ENCODE measurements around the gene PPP3R1. TPM values are rescaled to one million over a fixed set of nuclear protein-coding genes. Genes with fewer than 3 reads are reported as not detected.

The PPP3R1 gene
- total RNA-seq, 1 experiment from 2014 or later = 45.2 TPM

DNA sequence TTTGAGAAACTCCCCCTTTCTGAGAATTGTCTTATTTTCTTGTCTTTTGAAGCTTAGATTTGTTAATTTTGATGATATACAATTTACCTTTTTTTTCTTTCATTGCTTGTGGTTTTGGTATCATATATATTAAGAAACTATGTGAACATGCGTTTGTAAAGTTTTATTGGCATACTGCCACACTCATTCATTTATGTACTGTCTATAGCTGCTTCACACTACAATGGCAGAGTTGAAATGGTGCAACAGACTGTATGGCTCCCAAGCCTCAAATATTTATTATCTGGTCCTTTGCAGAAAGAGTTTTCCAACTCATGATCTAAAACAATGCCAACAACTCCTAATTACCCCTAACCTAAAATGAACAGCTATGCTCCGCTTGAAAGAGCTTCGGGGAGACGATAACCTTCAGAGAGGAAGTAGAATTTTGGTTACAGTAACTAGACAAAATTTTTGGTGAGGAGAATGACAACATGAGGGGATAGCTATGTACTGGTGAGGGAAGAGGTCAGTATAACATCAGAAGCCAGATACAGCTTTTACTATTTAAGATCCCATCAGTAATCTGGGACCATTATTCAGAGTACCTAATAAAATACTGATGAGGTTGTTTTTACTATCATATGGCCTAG is 16.1 kb downstream of the PPP3R1 start:
- DNase-seq (ENCODE audit: extremely low read depth, low read depth) = no peak

DNA sequence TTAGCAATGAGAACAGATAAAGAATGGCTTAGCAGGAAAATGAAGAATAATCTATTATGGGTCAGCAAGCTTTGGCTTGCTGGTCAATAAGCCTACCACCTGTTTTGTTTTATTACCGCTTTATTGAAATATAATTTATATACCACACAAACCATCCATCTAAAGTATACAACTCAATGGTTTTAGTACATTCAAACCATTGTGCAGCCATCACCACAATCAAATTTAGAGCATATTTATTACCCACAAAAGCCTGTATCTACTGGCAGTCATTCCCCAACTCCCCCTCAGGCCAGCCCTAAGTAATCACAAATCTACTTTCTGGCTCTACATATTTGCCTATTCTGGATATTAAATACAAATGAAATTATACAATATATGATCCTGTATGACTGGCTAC is 17.2 kb downstream of the PPP3R1 start:
- no peak for DNase-seq (ENCODE audit: extremely low read depth, low read depth)

DNA sequence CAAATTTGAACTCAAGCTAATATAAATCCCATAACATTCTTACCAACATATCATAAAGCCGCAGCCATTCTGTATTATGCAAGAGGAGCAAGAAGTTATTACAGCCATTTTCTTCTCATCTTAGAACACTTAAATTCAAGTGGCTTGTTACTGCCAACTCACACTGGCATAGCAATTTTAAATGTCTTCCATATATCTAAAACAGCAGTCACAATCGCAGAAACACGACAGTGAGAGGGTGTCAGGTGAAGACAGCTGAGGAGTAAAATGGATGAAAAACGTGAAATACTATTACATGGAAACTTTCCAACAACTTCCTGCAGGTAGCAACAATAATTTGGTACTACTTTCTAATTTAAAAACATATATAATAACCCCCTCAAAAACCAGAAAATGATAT is 17.9 kb downstream of the PPP3R1 start:
- no peak for DNase-seq (ENCODE audit: extremely low read depth, low read depth)

DNA sequence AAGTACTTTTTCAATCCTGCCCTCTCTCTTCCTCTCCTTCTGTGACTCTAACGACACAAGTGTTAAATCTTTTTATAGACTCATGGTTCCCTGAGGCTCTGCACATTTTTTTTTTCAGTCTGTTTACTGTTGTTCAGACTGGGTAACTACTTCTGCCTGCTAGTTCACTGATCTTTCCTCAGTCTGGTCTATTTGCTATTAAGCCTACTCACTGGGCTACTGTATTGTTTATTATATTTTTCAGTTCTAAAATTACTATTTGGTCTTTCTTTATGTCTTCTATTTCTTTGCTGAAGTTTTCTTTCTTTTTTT is 21.3 kb downstream of the PPP3R1 start:
- DNase-seq (ENCODE audit: extremely low read depth, low read depth) = no peak

DNA sequence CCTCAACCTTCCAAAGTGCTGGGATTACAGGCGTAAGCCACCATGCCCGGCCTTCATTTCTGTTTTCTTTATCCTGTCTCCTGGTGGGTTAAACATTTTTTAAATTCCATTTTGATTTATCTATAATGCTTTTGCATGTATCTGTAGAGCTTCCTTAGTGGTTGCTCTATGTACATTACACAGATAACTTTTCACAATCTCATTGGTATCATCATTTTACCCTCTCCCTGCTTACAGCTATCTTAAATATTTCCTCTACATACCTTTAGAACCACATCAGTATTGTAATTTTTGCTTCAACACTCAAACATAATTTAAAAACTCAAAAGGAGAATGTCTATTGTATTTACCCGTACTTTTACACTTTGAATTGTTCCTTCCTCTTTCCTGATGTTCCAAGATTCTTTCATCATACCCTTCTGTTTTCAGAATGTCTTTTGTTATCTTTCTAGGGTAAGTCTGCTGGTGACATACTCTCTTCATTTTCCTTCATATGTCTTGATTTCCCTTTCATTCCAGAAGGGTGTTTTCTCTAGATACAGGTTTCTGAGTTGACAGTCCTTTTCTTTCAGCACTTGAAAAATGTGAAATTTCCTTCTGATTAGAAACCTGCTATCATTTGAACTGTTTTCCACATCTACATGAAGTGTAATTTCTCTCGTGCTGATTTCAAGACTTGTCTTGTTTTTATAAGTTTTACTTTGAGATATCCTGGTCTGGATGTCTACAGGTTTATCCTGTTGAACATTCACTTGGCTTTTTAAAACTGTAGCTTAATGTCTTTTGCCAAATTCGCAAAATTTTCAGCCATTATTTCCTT is 21.9 kb downstream of the PPP3R1 start:
- no peak for DNase-seq (ENCODE audit: extremely low read depth, low read depth)

DNA sequence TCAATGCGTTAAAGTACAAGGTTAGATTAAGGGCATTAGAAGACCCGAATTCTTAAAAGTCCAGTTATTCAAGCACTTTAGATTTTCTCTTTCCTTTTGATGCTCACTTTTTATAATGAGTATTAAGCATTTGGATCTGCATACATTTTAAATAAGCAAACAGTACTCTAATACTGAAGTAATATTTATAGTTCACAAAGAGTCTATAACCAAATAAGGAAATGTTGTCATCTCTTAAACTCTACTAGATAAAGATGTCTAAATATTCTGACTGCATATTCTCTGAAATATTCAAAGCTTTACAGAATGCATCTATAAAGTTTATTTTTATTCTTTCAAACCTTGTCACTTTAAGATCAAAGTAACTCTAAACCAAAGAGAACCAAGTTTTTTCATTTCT is 25.5 kb downstream of the PPP3R1 start:
- DNase-seq (ENCODE audit: extremely low read depth, low read depth) = no peak

DNA sequence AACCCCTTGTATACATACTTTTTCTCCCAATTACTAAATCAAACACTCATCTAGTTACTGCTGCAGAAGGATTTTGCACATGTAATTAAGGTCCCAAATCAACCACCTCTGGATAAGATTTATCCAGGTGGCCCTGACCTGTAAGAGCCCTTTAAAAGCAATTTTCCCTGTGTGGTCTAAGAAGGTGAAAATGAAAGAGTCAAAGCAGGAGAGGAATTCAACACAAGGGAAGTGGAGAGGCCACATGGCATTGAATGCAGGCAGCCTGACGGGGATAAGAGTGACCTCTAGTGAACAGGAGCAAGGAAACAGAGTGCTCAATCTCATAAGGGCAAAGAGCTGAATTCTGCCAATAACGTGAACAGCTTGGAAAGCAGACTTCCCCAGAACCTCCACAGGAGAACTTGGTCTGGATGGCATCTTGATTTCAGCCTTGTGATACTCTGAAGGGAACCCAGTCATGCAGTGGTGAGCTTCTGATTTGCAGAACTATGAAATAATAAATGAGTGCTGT is 27.2 kb downstream of the PPP3R1 start:
- DNase-seq (ENCODE audit: extremely low read depth, low read depth) = peak; percentile 64

DNA sequence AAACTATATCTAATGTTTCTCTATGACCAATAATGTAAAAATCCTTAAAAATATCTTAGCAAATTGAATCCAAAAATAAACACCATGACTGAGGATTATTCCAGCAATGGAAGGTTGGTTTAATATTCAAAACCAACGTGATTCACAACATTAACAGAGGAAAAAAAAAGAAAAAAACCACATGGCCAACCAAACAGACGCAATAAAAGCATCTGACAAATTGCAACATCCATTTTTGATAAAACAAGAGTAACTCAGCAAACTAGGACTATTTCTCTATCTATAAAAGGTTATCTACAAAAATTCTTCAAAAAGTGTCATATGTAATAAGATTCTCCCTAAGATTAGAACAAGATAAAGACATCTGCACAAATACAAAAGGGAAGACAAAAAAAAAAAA is 28.9 kb downstream of the PPP3R1 start:
- DNase-seq (ENCODE audit: extremely low read depth, low read depth) = no peak

DNA sequence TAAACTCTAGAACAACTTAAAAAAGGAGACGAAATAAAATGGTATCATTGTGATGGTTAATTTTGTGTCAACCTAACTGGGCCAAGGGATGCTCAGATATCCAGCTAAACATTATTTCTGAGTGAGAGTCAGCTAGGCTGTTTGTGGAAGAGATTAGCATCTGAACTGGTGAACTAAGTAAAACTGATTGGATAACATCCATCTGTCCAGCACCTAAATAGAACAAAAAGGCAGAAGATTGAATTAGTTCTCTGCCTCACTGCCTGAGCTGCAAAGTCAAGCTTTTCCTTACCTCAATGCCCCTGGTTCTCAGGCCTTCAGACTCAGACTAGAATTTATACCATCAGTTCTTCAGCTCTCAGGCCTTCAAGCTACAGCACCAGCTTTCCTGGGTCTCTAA is 30.0 kb downstream of the PPP3R1 start:
- no peak for DNase-seq (ENCODE audit: extremely low read depth, low read depth)

DNA sequence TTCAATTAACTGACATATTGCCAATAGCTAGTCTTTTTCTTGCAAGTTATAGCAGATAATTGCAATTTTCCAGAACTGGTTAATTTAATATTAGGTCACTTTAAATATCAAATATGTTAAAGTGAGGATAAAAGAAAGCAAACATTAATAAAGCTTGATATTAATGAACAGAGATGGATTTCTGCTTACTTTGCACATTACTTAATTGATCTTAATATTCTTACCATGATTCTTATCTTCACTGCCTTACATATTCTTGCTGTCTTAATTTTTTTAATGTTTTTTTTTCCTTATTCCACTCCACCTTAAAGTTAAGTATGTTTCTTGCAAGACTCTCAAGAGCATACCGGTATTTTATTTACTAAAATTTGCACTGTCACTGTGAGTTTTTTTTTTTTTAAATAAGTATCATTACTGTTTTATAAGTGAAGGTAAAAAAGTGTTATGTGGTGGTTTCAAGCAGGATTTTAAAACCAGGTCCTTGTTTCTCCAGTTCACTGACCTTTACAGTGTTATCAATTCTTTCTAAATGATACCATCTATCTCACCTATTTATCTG is 33.9 kb downstream of the PPP3R1 start:
- no peak for DNase-seq (ENCODE audit: extremely low read depth, low read depth)

DNA sequence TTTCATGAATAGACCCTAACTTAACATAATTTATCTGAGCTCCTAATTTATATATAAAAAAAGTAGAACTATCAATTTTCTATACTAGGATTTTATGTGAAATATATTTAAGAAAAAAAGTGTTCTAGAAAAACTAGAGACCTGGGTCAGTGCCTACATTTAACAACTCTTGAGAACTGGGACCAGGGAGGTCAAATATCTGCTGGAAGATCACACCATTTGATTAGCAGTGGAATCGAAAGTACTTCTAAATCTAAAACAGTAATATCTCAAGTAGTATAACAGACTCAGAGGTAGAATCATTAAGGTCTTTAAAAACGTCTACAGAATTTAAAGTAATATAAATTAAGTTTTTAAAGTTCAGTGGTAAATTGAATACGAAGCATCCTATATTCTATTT is 34.6 kb downstream of the PPP3R1 start:
- DNase-seq (ENCODE audit: extremely low read depth, low read depth) = no peak

DNA sequence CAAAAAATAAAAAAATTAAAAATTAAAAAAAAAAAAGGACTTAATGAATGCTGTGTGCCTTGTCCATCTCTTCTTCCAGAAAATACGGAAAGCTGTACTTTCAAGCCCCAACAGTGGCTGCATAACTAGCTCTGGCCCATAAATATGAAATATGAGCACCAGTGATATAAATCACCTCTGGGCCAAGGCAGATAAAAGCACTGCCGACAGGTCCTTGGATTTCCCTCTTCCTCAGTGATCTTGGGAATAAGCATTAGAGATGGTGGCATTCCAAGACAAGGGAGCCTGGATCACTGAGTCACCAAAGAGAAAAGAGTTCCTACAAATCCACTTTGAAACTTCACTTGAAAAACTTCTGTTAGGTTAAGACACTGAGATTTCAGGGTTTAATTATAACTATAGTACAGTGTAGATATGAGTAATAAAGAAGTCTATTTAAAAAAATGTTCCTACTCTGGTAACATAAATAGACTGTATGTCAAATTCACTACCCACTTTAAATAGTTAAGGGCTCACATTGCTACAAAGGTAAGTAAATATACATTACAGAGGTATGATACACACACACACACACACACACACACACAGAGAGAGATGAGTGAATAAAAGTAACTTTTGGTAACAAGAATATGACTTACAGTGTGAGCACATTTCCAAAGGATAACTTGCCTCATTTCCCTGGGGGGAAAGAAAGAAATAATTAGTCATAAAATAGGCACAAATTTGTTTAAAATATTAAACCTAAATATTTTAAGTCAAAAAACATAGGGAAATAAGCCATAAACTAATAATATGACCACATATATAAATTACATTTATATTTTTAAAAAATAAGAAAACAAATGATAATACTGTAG is 35.6 kb downstream of the PPP3R1 start:
- no peak for DNase-seq (ENCODE audit: extremely low read depth, low read depth)

DNA sequence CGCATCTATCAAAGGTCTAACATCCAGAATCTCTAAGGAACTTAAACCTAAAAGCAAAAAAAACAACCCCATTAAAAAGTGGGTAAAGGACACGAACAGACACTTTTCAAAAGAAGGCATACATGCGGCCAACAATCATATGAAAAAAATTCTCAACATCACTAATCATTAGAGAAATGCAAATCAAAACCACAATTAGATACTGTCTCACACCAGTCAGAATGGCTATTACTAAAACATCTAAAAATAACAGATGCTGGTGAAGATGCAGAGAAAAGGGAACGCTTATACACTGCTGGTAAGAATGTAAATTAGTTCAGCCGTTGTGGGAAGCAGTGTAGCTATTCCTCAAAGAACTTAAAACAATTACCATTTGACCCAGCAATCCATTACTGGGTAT is 38.0 kb downstream of the PPP3R1 start:
- DNase-seq (ENCODE audit: extremely low read depth, low read depth) = no peak

DNA sequence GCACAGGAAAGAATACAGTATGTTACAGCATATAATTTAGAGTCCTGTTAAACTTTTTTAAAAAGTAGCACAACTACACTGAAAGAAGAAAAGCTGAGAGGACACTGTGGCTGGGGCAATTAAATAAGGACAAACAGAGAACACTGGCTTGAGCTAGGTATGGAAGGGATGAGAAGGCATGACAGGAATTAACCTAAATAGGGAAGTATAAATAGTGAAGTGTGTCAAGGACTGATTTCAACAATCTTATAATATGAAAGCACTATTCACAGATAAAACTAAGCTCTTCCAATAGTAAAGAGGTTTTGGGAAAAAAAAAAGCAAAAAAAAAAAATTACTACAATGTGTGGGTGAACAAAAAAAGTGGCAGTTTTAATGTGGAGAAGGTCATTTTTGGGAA is 45.5 kb downstream of the PPP3R1 start:
- no peak for DNase-seq (ENCODE audit: extremely low read depth, low read depth)

DNA sequence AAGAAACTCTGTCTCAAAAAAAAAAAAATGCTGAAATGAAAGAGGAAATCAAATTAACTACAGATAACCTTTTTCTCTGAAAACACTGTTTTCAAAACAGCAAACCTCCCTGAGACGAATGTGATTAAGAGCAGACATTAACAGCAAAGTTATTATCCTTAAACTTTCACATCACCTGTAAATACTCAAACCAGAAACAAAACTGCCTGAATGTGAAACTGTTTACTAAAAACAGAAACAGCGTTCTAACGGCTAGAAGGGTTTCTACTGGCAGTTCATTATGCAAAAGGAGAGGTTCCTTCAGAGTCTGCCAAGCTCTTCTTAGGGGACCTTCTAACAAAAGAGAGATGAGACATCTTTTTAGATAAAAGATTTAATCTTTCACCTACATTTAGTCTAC is 48.7 kb downstream of the PPP3R1 start:
- DNase-seq (ENCODE audit: extremely low read depth, low read depth) = no peak

DNA sequence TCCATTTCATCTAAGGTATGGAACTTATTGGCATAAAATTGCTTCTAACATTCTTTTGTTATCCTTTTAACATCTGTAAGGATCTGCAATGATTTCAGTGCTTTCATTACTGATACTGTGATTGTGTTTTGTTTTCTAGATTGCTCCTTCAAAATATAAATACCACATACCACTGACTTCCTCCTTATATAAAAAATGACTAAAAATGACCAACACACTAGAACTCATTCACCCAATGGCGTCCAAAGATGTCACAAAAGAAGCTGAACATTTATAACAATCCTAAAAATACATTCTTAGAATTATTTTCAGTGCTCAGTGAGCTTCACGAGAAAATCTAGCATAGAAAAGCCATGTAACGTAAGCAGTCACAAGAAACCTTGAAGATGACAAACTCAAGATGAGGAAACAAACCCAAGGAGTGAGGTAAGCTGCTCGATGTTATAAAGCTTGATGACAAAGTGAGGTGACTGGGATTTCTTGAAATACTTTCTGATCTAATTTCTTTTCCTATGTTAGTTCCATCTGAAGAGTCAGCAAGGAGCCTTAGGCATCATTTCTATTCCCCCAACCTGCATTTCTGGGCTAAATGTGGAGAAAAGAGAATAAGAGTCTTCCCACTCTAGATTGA is 52.1 kb downstream of the PPP3R1 start:
- no peak for DNase-seq (ENCODE audit: extremely low read depth, low read depth)

DNA sequence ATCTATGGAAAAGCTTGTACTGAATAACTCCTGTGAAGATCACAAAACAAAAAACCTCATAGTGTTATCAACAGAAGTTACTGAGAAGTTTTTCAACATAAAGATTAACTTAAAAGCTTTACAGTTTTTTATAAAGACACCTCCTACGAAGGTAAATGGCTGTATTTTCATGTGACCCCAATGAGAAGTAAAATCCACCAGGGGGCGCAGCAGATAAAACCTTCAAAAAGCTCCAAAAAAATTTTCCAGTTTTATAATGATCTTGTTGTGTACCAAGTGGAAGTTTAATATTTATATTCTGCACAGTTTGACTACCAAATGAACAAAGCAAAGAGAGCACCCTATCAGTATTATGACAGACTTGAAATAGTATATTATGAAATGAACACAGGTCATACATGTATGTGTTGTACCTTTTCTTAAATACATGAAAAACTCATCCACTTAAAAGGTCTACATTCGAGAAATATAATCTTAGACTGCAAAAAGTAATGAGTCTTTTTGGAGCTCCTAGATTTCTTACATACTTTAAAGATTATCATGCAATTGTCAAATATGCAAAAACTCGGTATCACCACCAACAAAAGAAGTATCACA is 56.1 kb downstream of the PPP3R1 start:
- peak; percentile 40 for DNase-seq (ENCODE audit: extremely low read depth, low read depth)

DNA sequence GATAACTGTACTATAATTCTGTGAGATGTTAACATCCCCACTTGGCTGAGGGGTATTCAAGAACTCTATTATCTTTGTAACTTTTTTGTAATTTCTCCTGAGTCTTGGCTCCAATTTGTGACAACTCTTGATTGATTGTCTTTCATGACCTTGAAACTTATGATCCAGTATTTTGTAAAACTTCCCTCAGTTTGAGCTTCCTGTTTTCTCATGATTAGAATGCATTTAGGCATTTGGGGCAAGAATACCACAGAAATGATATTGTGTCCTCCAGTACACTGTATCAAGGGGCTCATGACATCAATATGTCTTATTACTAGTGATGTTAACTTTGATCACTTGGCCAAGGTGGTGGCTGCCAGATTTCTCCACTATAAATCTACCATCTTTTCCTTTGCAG is 57.2 kb downstream of the PPP3R1 start:
- DNase-seq (ENCODE audit: extremely low read depth, low read depth) = no peak

DNA sequence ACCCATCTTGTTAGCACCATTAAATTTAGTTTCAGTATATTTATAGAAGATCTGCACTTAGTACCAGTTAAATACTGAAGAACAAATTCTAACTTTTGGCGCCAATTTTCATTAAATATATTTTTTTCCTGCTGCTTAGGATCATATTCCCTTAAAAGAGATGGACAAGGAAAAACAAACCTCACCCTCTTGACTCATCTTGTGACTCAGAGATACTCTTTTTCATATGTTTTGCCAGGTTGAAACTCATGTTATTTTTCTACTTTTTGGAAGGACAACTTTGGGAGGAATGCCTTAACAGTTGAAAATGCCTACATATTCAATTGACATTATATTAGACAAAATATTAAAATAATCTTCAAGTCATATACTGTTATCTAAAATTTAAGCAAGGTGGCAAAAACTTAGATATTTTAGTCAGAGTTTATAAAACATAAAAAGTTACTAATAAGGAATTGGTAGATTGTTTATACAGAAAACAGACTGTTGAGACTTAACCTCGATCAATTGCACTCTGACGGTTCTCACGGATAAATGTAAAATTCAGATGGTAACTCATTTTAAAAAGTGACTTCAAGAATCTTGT is 58.5 kb downstream of the PPP3R1 start:
- DNase-seq (ENCODE audit: extremely low read depth, low read depth) = no peak

DNA sequence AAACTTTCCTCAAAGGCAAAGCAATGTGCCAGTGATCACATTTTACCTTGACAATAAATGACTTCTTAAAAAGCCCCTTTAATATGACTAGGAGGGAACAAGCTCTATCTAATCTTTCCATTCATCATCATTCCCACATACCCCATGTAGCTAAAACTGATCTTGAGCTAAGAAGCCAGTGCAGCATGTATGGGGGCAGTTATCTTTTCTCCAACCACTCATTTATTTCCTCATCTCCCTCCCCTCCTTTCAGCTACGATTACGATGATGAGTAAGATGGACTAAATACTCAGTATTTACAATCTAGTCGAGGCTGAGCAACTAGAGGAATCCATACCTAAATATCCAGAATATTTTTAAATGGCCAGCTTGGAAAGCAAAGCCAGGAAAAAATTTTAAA is 59.2 kb downstream of the PPP3R1 start:
- no peak for DNase-seq (ENCODE audit: extremely low read depth, low read depth)

Data from NCI-H460 (cell line).